HG03066 (cell line): ENCODE measurements around the gene LPP.

ENCODE experiments used
- ATAC-seq: cut with Tn5 transposase; IDR thresholded peaks from one replicate; pipeline ENCODE4 v1.9.1; 2021; ENCODE audit warnings: low read depth; ENCODE audit not compliant: unreplicated experiment

LPP gene

GRCh38 chr3:188166441-188166840 lies 12.5 kb downstream of the LPP start:
- no peak for ATAC-seq

- ATAC-seq: no peak
Observed at GRCh38 chr3:188168186-188168585, 14.2 kb downstream of the LPP start.

DNA sequence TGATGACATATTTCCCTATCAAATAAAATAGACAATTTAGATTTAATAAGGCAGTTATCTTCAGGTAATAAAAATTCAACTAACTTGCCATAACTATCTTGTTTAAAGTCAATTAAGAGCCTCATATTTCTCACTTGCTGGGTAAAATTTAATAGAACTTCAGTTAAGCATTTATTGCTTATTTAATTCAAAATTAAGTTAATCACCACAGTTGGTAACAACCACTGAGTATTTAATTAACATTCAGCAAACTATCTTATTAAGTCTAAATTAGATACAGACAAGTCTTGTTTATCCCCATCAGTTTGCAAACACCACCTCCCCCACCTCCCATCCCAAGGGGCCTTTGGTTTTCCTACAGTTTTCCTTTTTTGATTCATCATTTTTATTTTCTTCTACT lies 14.7 kb downstream of the LPP start:
- no peak for ATAC-seq

DNA sequence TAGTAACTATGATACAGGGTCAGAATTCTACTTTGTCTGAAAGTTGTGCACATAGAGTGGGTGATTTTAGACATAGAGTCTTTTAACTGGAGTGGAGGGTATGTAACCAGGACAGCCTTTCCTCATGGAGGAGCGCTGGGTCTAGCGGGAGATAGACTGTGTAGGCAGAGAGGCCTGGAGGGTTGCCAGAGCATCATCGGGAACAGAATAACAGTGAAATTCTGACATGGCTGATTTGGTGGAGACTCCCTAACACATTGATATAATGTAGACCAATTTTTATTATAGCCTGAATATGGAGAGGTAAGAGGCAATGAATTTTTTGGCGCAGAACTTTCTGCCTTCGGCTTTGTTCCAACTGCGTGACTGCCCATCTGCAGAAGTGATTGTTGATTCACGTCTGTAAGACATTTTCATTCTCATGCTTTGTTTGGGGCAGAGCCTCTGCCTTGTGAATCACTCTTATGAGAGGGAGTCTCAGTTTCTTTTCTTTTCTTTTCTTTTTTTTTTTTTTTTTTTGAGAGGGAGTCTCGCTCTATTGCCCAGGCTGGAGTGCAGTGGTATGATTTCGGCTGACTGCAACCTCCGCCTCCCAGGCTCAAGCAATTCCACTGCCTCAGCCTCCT lies 16.0 kb downstream of the LPP start:
- no peak for ATAC-seq

DNA sequence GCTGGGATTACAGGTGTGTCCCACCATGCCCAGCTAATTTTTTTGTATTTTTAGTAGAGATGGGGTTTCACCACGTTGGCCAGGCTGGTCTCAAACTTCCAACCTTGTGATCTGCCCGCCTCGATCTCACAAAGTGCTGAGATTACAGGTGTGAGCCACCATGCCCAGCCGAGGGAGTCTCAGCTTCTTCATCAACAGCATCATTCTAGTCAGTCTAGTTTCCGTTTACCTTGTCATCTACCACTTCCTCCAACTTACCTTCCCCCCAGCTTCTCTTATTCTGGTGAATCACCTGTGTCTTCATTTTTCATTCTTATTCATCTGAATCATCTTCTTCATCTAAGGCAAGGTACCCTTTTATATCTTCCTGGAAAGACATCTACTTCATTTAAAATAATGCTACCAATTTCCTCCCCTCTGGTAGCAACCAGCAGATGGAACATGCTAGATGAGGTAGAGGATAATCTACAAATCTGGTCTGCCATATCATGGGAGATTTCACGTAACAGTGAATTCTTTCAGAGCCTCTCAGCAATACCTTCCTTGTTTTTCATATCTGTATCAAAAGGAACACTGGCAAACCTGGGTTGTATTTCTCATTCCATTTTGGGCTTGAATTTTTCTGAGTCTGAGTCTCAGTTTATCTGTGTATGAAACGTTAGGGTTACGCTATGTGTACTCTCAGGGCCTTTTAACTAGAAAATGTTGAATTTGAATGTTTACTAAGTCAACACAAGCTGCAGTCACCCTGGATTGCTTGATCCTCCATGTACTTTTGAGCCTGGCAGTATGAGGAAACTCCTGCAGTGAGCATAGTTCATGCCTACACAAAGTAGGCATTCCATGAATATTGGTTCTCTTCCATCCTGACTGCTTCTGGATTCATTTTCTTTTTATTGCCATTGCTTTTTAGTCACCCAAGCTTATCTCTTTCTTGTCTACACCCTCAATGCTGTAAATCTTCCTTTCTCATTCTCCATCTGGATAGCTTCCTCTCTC lies 16.8 kb downstream of the LPP start:
- ATAC-seq: no peak

DNA sequence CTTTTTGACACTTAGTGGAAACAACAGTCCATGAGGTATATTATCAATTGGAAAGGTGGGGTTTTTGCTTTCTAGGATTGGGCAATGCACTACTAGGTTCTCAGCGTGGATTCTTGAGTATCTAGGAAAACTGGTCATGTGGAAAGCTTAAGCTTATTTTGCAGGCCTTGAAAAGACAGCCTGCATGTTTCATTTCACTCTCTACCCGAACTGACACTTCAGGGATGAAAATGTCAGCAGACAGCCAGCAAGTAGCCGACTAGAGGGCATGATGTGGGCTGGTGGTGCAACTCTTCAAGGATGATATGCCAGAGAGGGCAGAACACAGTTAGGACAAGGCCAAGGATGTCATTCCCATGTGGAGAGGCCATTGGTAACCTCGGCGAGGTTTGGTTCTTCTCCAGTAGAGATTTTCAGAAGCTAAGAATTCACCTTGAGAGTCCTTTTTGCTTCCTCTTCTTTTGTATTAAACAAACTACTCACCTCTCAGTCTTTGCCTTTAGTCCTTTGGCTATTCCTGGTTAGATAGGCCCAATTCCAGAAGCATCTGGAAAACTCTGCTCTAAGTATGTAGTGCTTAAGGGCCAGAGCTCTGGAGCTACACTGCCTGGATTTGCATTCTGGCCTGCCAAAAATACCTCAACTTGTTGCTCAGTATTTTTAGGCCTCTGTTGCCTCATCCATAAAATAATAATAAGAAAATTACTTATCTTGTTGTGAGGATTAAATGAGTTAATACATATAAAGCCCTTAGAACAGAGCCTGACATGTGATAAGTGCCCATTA lies 17.9 kb downstream of the LPP start:
- ATAC-seq: no peak

- no peak for ATAC-seq
Observed at GRCh38 chr3:188174317-188175044, 20.5 kb downstream of the LPP start.

GRCh38 chr3:188176476-188176875 lies 22.5 kb downstream of the LPP start:
- ATAC-seq: no peak

DNA sequence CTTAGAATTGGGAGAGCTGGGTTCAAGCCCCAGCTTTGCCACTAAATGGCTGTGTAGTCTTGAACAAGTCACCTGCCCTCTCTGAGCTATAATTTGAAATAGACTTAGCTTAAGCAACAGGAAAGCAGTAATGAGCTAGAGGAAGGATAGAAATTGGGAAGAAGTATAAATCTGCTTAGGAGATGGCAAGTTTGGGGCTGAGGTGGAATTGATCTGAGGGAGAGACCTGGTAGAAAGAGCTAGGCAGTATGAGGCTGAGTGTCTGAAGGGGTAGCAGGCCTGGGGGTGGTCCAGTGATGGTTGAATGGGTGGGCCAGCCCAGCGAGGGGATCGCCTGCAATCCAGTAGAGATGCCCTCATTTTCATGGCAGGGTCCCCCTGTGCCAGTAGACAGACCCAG lies 22.9 kb downstream of the LPP start:
- no peak for ATAC-seq

- no peak for ATAC-seq
Observed at GRCh38 chr3:188177721-188178120, 23.8 kb downstream of the LPP start.

DNA sequence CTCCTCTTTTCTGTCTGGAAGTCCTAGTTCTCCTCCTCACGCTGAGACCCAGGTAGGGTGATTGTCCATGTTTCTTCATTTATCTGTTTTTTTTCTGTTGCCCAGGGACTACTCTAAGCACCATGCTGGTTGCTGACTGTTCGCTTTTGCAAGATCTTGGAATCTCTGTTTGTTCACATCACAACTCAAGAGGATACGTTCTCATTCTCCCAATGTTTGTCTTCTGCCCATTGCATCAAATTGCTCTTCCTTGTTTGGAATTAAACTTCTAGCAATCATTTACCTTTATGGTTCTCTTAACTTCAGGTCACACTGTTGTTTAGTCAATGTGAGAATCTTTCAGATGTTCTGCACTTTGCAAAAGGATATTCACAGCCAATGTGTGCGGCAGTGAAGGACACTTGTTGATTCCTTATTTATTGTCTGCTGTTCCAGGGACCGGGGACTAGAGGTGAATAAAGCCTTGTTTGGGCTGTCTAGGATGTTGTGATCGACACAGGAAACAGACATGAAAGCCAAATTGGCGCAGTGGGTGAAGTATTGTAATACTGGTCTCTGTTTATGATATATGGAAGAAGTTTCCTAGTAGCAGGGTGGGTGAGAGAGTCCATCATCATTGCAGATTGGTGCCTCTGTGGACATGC lies 24.5 kb downstream of the LPP start:
- ATAC-seq: no peak

- ATAC-seq: no peak
Observed at GRCh38 chr3:188179006-188179966, 25.3 kb downstream of the LPP start.

- no peak for ATAC-seq
Observed at GRCh38 chr3:188180114-188180513, 26.2 kb downstream of the LPP start.

DNA sequence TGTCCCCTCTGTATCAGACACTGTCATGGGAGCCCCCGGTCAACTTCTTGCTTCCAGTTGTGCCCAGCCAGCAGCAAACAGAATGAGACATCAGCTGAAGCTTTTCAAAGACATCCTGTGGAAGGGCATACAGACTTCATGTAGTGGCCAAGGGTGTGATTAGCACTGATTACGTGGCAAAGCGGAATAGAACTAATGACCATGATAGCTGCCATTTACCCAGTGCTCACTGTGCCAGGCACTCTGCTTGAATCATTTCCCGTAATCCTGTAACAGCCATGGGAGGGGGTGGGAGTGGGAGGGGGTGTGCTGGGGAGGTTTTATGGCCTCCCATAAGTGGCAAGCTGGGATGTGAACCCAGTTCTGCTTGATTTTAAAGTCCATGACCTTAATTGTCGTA lies 29.5 kb downstream of the LPP start:
- no peak for ATAC-seq

- no peak for ATAC-seq
Observed at GRCh38 chr3:188184160-188184559, 30.2 kb downstream of the LPP start.

- no peak for ATAC-seq
Observed at GRCh38 chr3:188184649-188185048, 30.7 kb downstream of the LPP start.

DNA sequence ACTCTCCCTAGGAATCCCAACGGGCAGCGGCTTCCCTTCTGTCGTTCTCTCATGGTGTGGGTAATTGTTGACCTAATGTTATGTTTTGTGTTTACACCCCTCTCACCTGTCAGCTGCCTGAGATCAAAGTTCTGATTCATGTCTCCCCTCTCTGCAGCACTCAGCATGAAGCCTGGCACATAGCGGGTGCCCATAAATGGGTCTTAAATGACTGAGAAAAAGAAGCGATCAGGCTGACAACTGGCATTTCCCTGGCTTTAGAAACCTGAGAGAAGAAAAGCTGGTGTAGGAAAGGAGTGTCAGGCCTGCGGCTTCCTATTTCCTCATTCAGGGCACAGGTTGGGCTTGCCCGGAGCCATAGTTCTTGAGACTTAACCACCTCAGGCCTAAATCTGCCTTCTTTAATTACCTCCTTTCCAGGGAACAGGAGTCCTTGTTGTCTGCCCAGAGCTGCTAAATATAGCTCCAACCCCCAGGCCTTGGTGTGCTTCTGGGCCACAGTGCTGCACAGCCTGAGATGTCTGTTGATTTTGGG lies 31.8 kb downstream of the LPP start:
- ATAC-seq: no peak

DNA sequence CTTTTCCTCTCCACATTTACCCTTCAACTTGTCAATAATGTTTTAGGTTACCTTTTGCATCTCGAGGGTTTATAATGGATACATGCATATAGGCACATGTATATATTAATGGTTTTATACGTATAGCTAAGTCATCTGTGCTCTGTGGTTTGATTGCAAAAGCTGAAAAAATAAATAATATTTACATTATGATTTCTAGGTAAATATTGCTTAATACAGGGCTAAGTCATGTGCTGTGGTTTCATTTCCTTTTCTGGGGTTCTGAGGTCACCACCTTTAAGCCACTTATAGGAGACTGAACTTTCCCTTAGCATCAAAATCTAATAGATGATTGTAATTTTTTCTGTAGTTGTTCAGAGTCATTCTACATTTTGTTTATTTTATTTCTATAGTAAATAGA lies 33.1 kb downstream of the LPP start:
- no peak for ATAC-seq

DNA sequence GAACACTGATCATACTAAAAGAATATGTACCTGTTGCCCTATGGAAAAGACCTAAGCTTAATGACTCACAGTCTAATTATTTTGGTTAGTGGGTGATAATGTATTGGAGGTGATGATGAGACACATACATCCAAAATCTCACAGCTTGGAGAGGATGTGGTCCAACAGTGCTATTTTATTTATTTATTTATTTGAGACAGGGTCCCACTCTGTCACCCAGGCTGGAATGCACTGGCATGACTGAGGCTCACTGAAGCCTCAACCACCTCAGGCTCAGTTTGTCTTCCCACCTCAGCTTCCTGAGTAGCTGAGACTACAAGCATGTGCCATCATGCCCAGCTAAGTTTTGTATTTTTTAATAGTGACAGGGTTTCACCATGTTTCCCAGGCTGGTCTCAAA lies 35.0 kb downstream of the LPP start:
- ATAC-seq: no peak
